Pancreas (tissue), 10 donors: ENCODE measurements around the gene MED28. TPM values are rescaled to one million over a fixed set of nuclear protein-coding genes. Genes with fewer than 3 reads are reported as not detected.

Source experiments
- ATAC-seq, 4 donors: fragments of 200-7000 bp; cut with Tn5 transposase; one replicate each; pipeline versions ENCODE4 v1.8.0 to v1.9.1; 2020; ENCODE audit warnings: mild to moderate bottlenecking in 4 of 4, moderate library complexity in 4 of 4
- DNase-seq, 6 donors: peaks; one replicate each; pipeline ENCODE4 v3.0.0-alpha.2; 2020
- FAIRE-seq: peaks from 2 replicates; lab custom pipeline; 2012; peaks lifted over from hg19 to GRCh38; lab: Jason Lieb, UNC
- H3K27ac ChIP-seq, 4 donors: fragments of 200-600 bp; sonication (generic); 1 replicate in 3 of 4; 2 replicates in 1 of 4; pipeline versions ENCODE4 v1.5.0 to v1.8.0; 2020
- H3K27me3 ChIP-seq, 4 donors: fragments of 200-600 bp; one replicate each; pipeline ENCODE4 v1.8.0; 2021
- H3K36me3 ChIP-seq, 3 donors: fragments of 200-600 bp; sonication (generic) in 1 of 3; one replicate each; pipeline versions ENCODE4 v1.5.0 to v1.8.0; 2020 to 2021
- H3K4me1 ChIP-seq, 3 donors: fragments of 200-600 bp; one replicate each; pipeline ENCODE4 v1.8.0; 2021
- H3K4me3 ChIP-seq, 4 donors: fragments of 200-600 bp; sonication (generic) in 2 of 4; one replicate each; pipeline versions ENCODE4 v1.5.0 to v1.8.0; 2020 to 2021
- H3K9me3 ChIP-seq, 4 donors: fragments of 200-600 bp; one replicate each; pipeline ENCODE4 v1.8.0; 2021
- WGBS, 2 donors: extraction: QIAGEN DNeasy Blood & Tissue Kit; methylation state at CpG; one replicate each; pipeline ENCODE4 v1.1.7; 2013; 5-methylcytosine and 5-hydroxymethylcytosine counted together
- intact Hi-C, 3 donors: fragments of 100-400 bp; cut with DNase I; formaldehyde crosslinking; loops; one replicate each; pipeline versions ENCODE4 v1.11.1 to v1.14.2; 2022
- polyA plus RNA-seq, 2 donors: library from polyadenylated mRNA; stranded (reverse); fragments of 200-250 nt; gene quantifications; one replicate each; pipeline ENCODE4 v1.2.3, GENCODE V29; 2013
- total RNA-seq, 6 donors: library from RNA; stranded (reverse); fragmentation: NEBNext Ultra II Directional in 4 of 6; extraction: Animal tissue kit (Norgen Biotek cat#: 25700) in 4 of 6; gene quantifications; one replicate each; pipeline versions ENCODE4 v1.2.1 to v1.2.4, GENCODE V29; 2021 to 2023
- TF ChIP-seq, protein P1 (sequence below), 4 donors: fragments of 200-600 bp; sonication (generic) in 3 of 4; IDR thresholded peaks; one replicate each; pipeline versions ENCODE4 v1.5.0 to v1.8.0; 2021; ENCODE audit warnings: antibody characterized with exemption in 4 of 4
- donor health status: healthy with polysubstance abuse.
- donor health status: DM: no; HTN: no; CAD: no; lungs with moderate emphysema.
- donor health status: DM: no; HTN: no; CAD: no.
- donor health status: control.
- donor health status: control.
- donor health status: Bipolar disorder and iron deficiency.
- donor health status: DM: yes; HTN: yes; CAD: no.
- donor health status: DM: no; HTN: no; CAD: no.
- donor health status: DM: no; HTN: no; CAD: no.
- donor health status: DM: yes; HTN: yes; CAD: no.

The MED28 gene
- total and polyA plus RNA-seq, 8 donors: 5.1 to 28.5 (median 12.4) TPM

DNA sequence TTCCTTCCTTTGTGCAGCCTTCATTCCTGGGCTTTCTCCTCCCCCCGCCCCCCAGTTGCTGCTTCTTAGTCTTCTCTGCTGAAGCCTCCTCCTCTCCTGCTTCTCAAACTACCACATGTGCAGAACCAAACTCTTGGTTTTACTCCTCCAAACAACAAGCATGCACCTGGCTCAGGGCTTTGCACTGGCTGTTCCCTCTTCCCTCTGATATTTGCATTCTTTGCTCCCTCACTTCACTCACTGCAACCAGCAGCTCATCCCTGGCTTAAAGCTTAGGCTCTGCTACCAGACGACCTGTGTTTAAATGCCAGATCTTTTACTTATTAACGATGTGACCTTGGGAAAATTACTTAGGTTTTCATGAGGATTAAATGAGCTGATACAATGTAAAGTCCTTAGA lies 51.4 kb downstream of the MED28 start:
- intact Hi-C loops: no loop called here
- TF ChIP-seq, protein P1, sequence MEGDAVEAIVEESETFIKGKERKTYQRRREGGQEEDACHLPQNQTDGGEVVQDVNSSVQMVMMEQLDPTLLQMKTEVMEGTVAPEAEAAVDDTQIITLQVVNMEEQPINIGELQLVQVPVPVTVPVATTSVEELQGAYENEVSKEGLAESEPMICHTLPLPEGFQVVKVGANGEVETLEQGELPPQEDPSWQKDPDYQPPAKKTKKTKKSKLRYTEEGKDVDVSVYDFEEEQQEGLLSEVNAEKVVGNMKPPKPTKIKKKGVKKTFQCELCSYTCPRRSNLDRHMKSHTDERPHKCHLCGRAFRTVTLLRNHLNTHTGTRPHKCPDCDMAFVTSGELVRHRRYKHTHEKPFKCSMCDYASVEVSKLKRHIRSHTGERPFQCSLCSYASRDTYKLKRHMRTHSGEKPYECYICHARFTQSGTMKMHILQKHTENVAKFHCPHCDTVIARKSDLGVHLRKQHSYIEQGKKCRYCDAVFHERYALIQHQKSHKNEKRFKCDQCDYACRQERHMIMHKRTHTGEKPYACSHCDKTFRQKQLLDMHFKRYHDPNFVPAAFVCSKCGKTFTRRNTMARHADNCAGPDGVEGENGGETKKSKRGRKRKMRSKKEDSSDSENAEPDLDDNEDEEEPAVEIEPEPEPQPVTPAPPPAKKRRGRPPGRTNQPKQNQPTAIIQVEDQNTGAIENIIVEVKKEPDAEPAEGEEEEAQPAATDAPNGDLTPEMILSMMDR (IDR thresholded peaks at IDR 0.05): no peak
- Histone ChIP-seq H3K27me3 (no peaks in the 10 kb centered on the region), H3K9me3 (no peaks in the 10 kb centered on the region), H3K27ac (no peak overlapping the region), H3K4me3 (no peak overlapping the region), H3K4me1 (peaks cover 0 to 4% (median 0%) of the 10 kb centered on the region in 3 donors), H3K36me3 (no peaks in the 10 kb centered on the region)
- FAIRE-seq (no peak), ATAC-seq (no peak), DNase-seq (no peak)
- 35 to 47% methylated on average over 3 of the region's 3 CpGs for WGBS, 2 donors

GRCh38 chr4:17667253-17667652 lies 52.8 kb downstream of the MED28 start:
- no peaks in the 10 kb centered on the region for H3K27me3 ChIP-seq
- TF ChIP-seq, protein P1 (IDR thresholded peaks at IDR 0.05): no peak
- no peak overlapping the region for H3K4me3 ChIP-seq
- no peak for FAIRE-seq
- no peak for DNase-seq
- intact Hi-C loops: no loop called here
- H3K9me3 ChIP-seq: no peaks in the 10 kb centered on the region
- 60 to 64% methylated on average over 3 of the region's 3 CpGs for WGBS, 2 donors
- H3K36me3 ChIP-seq: no peaks in the 10 kb centered on the region
- peaks cover 0 to 4% (median 0%) of the 10 kb centered on the region in 3 donors for H3K4me1 ChIP-seq
- no peak for ATAC-seq
- no peak overlapping the region for H3K27ac ChIP-seq

DNA sequence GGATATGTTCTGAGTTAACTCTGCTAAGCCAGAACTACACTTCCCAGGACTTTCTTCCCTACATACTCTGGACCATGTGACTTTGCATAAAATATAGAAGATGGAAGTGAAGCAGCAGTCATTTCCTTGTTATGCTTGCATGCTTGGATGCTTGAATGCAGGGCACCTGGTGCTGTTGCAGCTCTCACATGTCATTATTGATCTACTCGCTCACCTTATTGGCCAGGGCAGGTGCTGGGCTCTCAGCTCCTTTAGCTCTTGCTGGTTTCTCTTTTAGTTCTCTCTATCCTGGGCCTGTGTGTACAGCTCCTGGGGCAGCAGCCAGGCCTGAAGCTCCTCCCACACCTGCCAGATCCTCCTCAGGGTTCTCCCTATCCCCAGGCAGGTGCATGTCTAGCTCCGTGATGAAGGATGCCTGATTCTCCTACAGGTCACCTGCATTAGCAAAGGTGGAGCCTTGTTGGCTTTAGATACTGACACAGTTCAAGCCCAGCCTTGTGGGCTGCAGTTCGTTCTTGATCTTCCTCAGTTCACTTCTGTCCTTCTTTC lies 53.3 kb downstream of the MED28 start:
- DNase-seq: no peak
- no peak overlapping the region for H3K27ac ChIP-seq

DNA sequence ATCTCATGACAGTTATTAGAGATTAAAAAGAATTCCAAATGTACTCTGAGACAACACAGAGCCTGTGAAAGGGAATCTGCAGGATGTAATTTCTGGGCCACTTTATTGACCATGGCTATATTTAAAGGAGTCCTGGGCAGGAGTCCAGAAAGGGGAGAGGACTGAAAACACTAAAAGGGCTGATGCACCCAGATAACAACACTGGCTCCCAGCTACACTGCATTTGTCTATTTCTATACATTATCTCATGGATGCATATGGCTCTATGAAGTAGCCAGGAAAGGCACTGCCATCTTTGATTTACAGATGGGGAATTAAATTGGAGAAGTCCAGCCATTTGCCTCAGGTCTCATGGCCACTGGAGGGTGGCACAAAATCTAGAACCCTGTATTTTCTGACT lies 56.0 kb downstream of the MED28 start:
- DNase-seq: no peak
- Histone ChIP-seq H3K27ac (no peak overlapping the region), H3K27me3 (no peaks in the 10 kb centered on the region), H3K36me3 (no peaks in the 10 kb centered on the region), H3K4me3 (no peak overlapping the region), H3K9me3 (no peaks in the 10 kb centered on the region), H3K4me1 (peaks cover 0 to 4% (median 0%) of the 10 kb centered on the region in 3 donors)
- TF ChIP-seq, protein P1 (IDR thresholded peaks at IDR 0.05): no peak
- no peak for ATAC-seq
- no peak for FAIRE-seq
- intact Hi-C loops: no loop called here

More for the DNA sequence above, 53.3 kb downstream of the MED28 start:
- no peak overlapping the region for H3K4me3 ChIP-seq
- H3K36me3 ChIP-seq: no peaks in the 10 kb centered on the region
- H3K9me3 ChIP-seq: no peaks in the 10 kb centered on the region
- FAIRE-seq (no peak), ATAC-seq (no peak)
- peaks cover 0 to 4% (median 0%) of the 10 kb centered on the region in 3 donors for H3K4me1 ChIP-seq
- H3K27me3 ChIP-seq: no peaks in the 10 kb centered on the region
- TF ChIP-seq, protein P1 (IDR thresholded peaks at IDR 0.05): no peak
- 73 to 93% methylated on average over 3 of the region's 3 CpGs for WGBS, 2 donors
- intact Hi-C loops: no loop called here

GRCh38 chr4:17680559-17681280 lies 66.3 kb downstream of the MED28 start:
- Histone ChIP-seq H3K4me3 (no peak overlapping the region), H3K27me3 (no peaks in the 10 kb centered on the region), H3K4me1 (no peaks in the 10 kb centered on the region), H3K9me3 (no peaks in the 10 kb centered on the region), H3K36me3 (no peaks in the 10 kb centered on the region), H3K27ac (no peak overlapping the region)
- intact Hi-C loops: no loop called here
- TF ChIP-seq, protein P1 (IDR thresholded peaks at IDR 0.05): no peak
- whole genome bisulfite sequencing, 2 donors: 33 to 56% methylated on average over 5 of the region's 5 CpGs
- FAIRE-seq (no peak), ATAC-seq (no peak), DNase-seq (no peak)
